Neural crest cell (in vitro differentiated cells): ENCODE measurements around the gene CNIH3. TPM values are rescaled to one million over a fixed set of nuclear protein-coding genes. Genes with fewer than 3 reads are reported as not detected.

Experiments used
- DNase-seq: peaks from one replicate; pipeline ENCODE4 v3.0.0; 2021; ENCODE audit warnings: low read depth, mixed read lengths, low spot score
- H3K27ac Mint-ChIP-seq: one replicate; pipeline ENCODE4 v1.8.0; 2021; ENCODE audit warnings: mild to moderate bottlenecking, mixed read lengths; ENCODE audit not compliant: unreplicated experiment
- H3K27me3 Mint-ChIP-seq: 2 replicates; pipeline ENCODE4 v1.8.0; 2021; ENCODE audit warnings: low read depth, mild to moderate bottlenecking, mixed read lengths
- H3K36me3 Mint-ChIP-seq: 2 replicates; pipeline ENCODE4 v1.8.0; 2021; ENCODE audit warnings: low read depth, mild to moderate bottlenecking, mixed read lengths
- H3K4me1 Mint-ChIP-seq: 2 replicates; pipeline ENCODE4 v1.8.0; 2021; ENCODE audit warnings: mixed read lengths
- H3K4me3 Mint-ChIP-seq: one replicate; pipeline ENCODE4 v1.8.0; 2021; ENCODE audit warnings: mild to moderate bottlenecking, mixed read lengths
- H3K9me3 Mint-ChIP-seq: 2 replicates; pipeline ENCODE4 v1.8.0; 2021; ENCODE audit warnings: mixed read lengths
- total RNA-seq: library from RNA; stranded (reverse); gene quantifications from 2 replicates; pipeline ENCODE4 v1.2.1, GENCODE V29; 2021
- TF ChIP-seq, protein P1 (sequence below): fragments of 200-600 bp; sonication (generic); conservative IDR thresholded peaks from 2 replicates; pipeline ENCODE4 v1.5.0; 2021; ENCODE audit warnings: antibody characterized with exemption, mild to moderate bottlenecking

The CNIH3 gene
- total RNA-seq, 1 donor from 2014 or later = 3.8 TPM

DNA sequence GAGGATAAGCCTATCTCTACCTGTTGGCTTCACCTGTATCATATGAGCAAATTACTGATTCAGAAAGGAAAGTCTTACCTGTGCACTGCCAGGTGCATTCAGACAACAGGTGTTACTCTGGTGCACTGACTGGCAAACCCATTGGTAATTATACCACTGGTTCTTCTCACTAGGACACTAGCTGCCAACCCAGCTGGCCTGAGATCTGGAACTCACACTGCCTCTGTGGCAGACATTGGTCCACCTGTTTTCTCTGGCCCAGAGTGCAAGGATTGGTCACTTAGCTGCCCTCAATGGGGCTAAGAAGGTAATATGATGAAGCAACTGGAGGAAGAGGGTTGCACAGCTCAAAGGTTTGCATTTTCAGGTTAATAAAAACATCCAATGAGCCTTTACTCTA lies 173.2 kb downstream of the CNIH3 start:
- Mint-ChIP-seq H3K4me1 (no peaks in the 10 kb centered on the region), H3K27me3 (no peaks in the 10 kb centered on the region)
- TF ChIP-seq, protein P1, sequence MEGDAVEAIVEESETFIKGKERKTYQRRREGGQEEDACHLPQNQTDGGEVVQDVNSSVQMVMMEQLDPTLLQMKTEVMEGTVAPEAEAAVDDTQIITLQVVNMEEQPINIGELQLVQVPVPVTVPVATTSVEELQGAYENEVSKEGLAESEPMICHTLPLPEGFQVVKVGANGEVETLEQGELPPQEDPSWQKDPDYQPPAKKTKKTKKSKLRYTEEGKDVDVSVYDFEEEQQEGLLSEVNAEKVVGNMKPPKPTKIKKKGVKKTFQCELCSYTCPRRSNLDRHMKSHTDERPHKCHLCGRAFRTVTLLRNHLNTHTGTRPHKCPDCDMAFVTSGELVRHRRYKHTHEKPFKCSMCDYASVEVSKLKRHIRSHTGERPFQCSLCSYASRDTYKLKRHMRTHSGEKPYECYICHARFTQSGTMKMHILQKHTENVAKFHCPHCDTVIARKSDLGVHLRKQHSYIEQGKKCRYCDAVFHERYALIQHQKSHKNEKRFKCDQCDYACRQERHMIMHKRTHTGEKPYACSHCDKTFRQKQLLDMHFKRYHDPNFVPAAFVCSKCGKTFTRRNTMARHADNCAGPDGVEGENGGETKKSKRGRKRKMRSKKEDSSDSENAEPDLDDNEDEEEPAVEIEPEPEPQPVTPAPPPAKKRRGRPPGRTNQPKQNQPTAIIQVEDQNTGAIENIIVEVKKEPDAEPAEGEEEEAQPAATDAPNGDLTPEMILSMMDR = no peak

More for the DNA sequence above, 173.2 kb downstream of the CNIH3 start:
- no peak for DNase-seq
- no peaks in the 10 kb centered on the region for H3K9me3 Mint-ChIP-seq
- no peaks in the 10 kb centered on the region for H3K36me3 Mint-ChIP-seq
- H3K4me3 Mint-ChIP-seq = no peak overlapping the region
- no peak overlapping the region for H3K27ac Mint-ChIP-seq

Other genes with a start within 250 kb of the CNIH3 start
- gene WDR26, start 181.5 kb upstream of the CNIH3 start, total RNA-seq = 65.5 and 67.9 TPM in 2 replicates